Tibial nerve (tissue), 4 donors: ENCODE results near the gene SLAMF9. TPM values are rescaled to one million over a fixed set of nuclear protein-coding genes. Genes with fewer than 3 reads are reported as not detected.

ENCODE experiments used
- DNase-seq, 2 donors: peaks; one replicate each; pipeline ENCODE4 v3.0.0-alpha.2; 2019; ENCODE audit warnings: low spot score in 2 of 2
- H3K27ac ChIP-seq, 4 donors: fragments of 200-600 bp; sonication (generic) in 3 of 4; one replicate each; pipeline ENCODE4 v1.5.1; 2017 to 2019; ENCODE audit warnings: mild to moderate bottlenecking in 1 of 4
- H3K27me3 ChIP-seq, 2 donors: fragments of 200-600 bp; sonication (generic) in 1 of 2; one replicate each; pipeline versions ENCODE4 v1.5.1 to v1.6.0; 2017 to 2019
- H3K36me3 ChIP-seq, 3 donors: fragments of 200-600 bp; sonication (generic); one replicate each; pipeline ENCODE4 v1.5.1; 2018 to 2019
- H3K4me1 ChIP-seq, 4 donors: fragments of 200-600 bp; sonication (generic) in 3 of 4; one replicate each; pipeline ENCODE4 v1.5.1; 2017 to 2019
- H3K4me3 ChIP-seq, 4 donors: fragments of 200-600 bp; sonication (generic) in 3 of 4; one replicate each; pipeline ENCODE4 v1.5.1; 2017 to 2019; ENCODE audit warnings: mild to moderate bottlenecking in 1 of 4, moderate library complexity in 1 of 4
- H3K9me3 ChIP-seq, 4 donors: fragments of 200-600 bp; sonication (generic) in 3 of 4; one replicate each; pipeline ENCODE4 v1.5.1; 2017 to 2019
- EP300 ChIP-seq, 2 donors: sonication (generic); formaldehyde crosslinking; IDR thresholded peaks; one replicate each; pipeline ENCODE4 v1.6.1; 2017; ENCODE audit warnings: antibody characterized with exemption in 2 of 2, mild to moderate bottlenecking in 1 of 2
- POLR2A ChIP-seq, 2 donors: fragments of 450-650 bp; IDR thresholded peaks; one replicate each; pipeline ENCODE4 v1.6.1; 2017; ENCODE audit warnings: antibody characterized with exemption in 2 of 2, mild to moderate bottlenecking in 2 of 2, moderate library complexity in 2 of 2
- WGBS, 2 donors: methylation state at CpG; one replicate each; pipeline ENCODE4 v1.1.5; 2018; 5-methylcytosine and 5-hydroxymethylcytosine counted together
- total RNA-seq, 4 donors: library from RNA; depleted of rRNA; stranded (reverse); fragments of >200 nt; gene quantifications; one replicate each; pipeline ENCODE4 v1.1.0, GENCODE V29; 2016
- TF ChIP-seq, protein P1 (sequence below), 5 experiments: fragments of 200-600 bp in 3 of 5; fragments of 450-650 bp in 2 of 5; sonication (generic) in 3 of 5; IDR thresholded peaks; one replicate each; pipeline ENCODE4 v1.5.1; 2016 to 2019; ENCODE audit warnings: antibody characterized with exemption in 5 of 5, mild to moderate bottlenecking in 3 of 5, moderate library complexity in 2 of 5

Gene SLAMF9
- total RNA-seq, 4 donors from 2014 or later = not detected

- Histone ChIP-seq H3K9me3 (no peaks in the 10 kb centered on the region), H3K27me3 (no peaks in the 10 kb centered on the region), H3K4me1 (peaks cover 0 to 59% (median 23%) of the 10 kb centered on the region in 4 donors), H3K36me3 (peaks cover 0 to 58% (median 19%) of the 10 kb centered on the region in 3 donors), H3K4me3 (no peak overlapping the region), H3K27ac (no peak overlapping the region)
- no peak for TF ChIP-seq POLR2A (IDR thresholded peaks at IDR 0.05)
- TF ChIP-seq EP300 (IDR thresholded peaks at IDR 0.05) = no peak
- TF ChIP-seq, protein P1, sequence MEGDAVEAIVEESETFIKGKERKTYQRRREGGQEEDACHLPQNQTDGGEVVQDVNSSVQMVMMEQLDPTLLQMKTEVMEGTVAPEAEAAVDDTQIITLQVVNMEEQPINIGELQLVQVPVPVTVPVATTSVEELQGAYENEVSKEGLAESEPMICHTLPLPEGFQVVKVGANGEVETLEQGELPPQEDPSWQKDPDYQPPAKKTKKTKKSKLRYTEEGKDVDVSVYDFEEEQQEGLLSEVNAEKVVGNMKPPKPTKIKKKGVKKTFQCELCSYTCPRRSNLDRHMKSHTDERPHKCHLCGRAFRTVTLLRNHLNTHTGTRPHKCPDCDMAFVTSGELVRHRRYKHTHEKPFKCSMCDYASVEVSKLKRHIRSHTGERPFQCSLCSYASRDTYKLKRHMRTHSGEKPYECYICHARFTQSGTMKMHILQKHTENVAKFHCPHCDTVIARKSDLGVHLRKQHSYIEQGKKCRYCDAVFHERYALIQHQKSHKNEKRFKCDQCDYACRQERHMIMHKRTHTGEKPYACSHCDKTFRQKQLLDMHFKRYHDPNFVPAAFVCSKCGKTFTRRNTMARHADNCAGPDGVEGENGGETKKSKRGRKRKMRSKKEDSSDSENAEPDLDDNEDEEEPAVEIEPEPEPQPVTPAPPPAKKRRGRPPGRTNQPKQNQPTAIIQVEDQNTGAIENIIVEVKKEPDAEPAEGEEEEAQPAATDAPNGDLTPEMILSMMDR (IDR thresholded peaks at IDR 0.05) = no peak
- 94 to 99% methylated on average over 8 to 10 of the region's 10 CpGs for WGBS, 2 donors
- DNase-seq = no peak
Measured at GRCh38 chr1:159919236-159919865, 34.7 kb downstream of the SLAMF9 start.

DNA sequence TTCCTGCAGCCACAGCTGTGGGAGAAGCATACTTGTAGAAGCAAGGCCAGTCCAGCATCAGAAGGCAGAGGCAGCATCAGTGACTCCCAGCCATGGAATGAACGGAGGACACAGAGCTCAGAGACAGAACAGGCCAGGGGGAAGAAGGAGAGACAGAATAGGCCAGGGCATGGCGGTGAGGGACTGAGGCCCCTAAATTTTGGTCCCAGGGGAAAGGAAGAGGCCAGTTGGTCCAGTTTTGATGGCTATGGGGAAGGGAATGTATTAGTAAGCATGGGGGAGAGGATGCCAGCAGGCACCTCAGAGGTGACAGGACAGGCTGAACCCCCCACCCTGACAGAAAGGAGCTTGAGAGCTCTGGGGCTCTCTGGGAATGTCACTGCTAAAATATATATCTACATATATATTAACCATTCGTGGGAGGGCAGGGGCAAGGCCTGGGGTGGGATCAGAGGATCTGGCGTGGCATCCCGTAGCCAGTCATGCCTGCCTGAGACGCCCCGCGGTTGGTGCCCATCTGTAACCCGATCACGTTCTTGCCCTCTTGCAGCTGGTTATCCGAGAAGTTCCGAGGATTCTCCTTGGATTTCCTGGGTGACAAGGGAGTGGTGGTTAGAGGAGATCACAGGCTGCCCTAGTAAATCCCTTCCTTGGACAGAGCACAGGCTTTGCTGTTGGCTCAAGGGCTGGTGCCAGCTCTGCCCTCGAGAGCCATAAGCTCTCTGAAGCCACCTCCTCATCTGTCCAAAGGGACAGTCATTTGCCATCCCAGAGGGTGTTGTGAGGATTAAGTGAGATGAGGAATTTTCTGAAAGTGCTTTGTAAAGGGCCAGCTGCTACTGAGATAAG, 35.5 kb downstream of the SLAMF9 start:
- WGBS, 2 donors = 85 to 91% methylated on average over 13 of the region's 13 CpGs
- peaks cover 0 to 58% (median 21%) of the 10 kb centered on the region in 4 donors for H3K4me1 ChIP-seq

DNA sequence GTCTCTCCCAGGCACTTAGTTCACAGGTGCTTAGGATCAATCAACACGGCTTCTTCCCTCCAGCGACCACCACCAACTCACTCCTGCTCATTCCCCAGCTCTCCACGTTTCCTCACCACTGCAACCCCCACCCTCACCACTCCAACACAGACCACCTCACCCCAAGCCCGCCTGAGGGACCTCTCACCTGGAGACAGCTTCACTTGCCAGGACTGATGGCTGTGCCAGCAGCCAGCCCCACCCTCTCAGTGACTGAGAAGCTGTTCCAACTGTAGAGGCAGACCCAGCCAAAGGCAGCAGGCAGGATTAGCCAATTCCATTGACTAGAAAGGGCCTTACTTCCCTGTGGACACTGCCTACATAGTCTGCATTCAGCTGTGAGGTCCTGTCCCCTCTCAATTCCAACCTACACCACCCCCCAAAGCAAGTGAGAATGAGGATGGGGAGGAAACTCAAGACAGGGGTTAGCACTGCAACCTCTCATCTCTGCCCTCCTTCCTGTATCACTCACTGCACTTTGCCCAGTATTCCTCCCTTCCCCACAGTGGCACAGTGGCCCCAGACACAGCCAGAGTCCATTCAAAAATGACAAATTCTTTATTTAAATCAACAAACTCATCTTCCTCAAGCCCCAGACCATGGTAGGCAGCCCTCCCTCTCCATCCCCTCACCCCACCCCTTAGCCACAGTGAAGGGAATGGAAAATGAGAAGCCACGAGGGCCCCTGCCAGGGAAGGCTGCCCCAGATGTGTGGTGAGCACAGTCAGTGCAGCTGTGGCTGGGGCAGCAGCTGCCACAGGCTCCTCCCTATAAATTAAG, 36.3 kb downstream of the SLAMF9 start:
- WGBS, 2 donors = 81 to 82% methylated on average over 5 of the region's 5 CpGs
- TF ChIP-seq EP300 (IDR thresholded peaks at IDR 0.05) (no peak), POLR2A (IDR thresholded peaks at IDR 0.05) (no peak)
- TF ChIP-seq, protein P1 (IDR thresholded peaks at IDR 0.05) = no peak
- Histone ChIP-seq H3K4me3 (no peak overlapping the region), H3K36me3 (peaks cover 0 to 58% (median 19%) of the 10 kb centered on the region in 3 donors), H3K27ac (peak overlapping the region in 1 of 4 donors; percentile 7), H3K27me3 (no peaks in the 10 kb centered on the region), H3K4me1 (peaks cover 0 to 53% (median 14%) of the 10 kb centered on the region in 4 donors), H3K9me3 (no peaks in the 10 kb centered on the region)
- no peak for DNase-seq

More for the DNA sequence above, 35.5 kb downstream of the SLAMF9 start:
- Histone ChIP-seq H3K27me3 (no peaks in the 10 kb centered on the region), H3K9me3 (no peaks in the 10 kb centered on the region), H3K36me3 (peaks cover 0 to 58% (median 19%) of the 10 kb centered on the region in 3 donors), H3K4me3 (no peak overlapping the region), H3K27ac (peak overlapping the region in 2 of 4 donors; percentile 1 to 8)
- TF ChIP-seq POLR2A (IDR thresholded peaks at IDR 0.05) = no peak
- no peak for DNase-seq

GRCh38 chr1:159916242-159917051, 37.6 kb downstream of the SLAMF9 start:
- WGBS, 2 donors = 52 to 61% methylated on average over 9 of the region's 9 CpGs
- H3K36me3 ChIP-seq = peaks cover 0 to 58% (median 19%) of the 10 kb centered on the region in 3 donors
- peaks cover 0 to 44% (median under 1%) of the 10 kb centered on the region in 4 donors for H3K4me1 ChIP-seq
- DNase-seq = no peak
- no peaks in the 10 kb centered on the region for H3K9me3 ChIP-seq
- H3K27me3 ChIP-seq = no peaks in the 10 kb centered on the region
- no peak overlapping the region for H3K4me3 ChIP-seq
- peak overlapping the region in 1 of 4 donors; percentile 45 for H3K27ac ChIP-seq
- TF ChIP-seq, protein P1 (IDR thresholded peaks at IDR 0.05) = no peak
- TF ChIP-seq POLR2A (IDR thresholded peaks at IDR 0.05) = no peak
- TF ChIP-seq EP300 (IDR thresholded peaks at IDR 0.05) = no peak
